NOMO-1 (cell line): ENCODE data around the gene TAS2R1.

Experiments
- DNase-seq, 2 experiments: peaks; one replicate each; lab custom pipeline; 2025; ENCODE audit not compliant: unreplicated experiment in 2 of 2; lab: John Stamatoyannopoulos, UW

The TAS2R1 gene, protein sequence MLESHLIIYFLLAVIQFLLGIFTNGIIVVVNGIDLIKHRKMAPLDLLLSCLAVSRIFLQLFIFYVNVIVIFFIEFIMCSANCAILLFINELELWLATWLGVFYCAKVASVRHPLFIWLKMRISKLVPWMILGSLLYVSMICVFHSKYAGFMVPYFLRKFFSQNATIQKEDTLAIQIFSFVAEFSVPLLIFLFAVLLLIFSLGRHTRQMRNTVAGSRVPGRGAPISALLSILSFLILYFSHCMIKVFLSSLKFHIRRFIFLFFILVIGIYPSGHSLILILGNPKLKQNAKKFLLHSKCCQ

DNA sequence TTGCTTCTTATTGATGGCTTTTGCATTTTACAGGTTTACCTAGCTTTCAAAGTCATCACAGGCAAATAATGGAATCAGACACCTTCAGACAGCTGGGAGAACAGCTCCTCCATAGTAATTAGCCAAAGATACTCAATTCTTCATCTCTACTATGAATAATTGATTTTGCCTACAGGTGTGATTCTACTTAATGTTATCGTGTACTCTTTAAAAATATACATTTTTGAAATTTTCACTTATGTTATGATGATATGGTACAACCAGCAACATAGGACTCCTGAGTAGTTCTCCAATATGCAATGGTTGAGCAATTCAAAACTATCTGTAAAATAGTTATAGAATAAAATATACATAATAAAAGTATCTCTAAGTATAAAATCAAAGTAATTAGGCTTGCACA is at the start of gene TAS2R1:
Gene TAS2R1, minus strand, starts transcription at position 101 of the 400 bp plus-strand sequence. CDS start 319 bp downstream, outside the sequence.
- no peak for DNase-seq

DNA sequence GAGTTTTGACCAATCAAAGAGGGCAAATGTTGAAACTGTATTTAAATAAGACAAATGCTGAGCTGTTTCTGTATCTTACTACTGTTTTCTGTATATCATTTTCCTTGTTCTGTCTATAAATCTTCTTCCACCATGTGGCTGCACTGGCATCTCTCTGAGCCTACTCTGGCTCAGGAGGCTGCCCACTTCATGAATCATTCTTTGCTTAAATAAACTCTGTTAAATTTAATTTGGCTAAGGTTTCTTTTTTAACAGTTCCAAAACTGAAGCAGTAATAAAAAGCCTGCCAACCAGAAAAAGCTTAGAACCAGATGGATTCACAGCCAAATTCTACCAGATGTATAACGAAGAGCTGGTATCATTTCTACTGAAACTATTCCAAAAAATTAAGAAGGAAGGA is 40.2 kb upstream of the TAS2R1 start:
- no peak for DNase-seq

DNA sequence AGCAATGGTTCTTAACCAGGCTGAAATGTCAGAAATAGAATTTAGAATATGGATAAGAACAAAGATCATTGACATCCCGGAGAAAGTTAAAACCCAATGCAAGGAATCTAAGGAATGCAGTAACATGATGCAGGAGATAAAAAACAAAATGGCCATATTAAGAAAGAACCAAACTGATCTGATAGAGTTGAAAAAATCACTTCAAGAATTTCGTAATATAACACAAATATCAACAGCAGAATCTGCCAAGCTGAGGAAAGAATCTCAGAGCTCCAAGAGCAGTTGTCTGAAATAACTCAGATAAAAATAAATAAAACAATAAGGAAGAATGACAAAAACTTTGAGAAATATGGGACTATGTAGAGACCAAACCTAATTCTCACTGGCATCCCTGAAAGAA is 37.8 kb upstream of the TAS2R1 start:
- no peak for DNase-seq

DNA sequence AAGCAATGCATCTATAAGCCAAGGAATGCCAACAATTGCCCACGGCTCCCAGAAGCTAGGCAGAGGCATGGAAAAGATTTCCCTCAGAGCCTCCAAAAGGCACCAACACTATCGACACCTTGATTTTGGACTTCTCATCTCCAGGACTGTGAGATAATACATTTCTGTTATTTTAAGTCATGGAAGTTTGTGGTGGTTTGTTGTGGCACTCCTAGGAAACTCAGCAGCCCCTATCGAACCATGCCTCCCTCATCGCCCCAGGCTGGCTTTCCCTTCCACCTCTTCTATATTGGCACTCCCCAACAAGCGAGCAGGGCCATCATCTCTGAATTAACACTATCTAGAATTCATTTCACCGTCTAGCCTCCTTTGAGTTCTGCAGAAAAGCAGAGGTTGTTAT is 33.7 kb upstream of the TAS2R1 start:
- DNase-seq = no peak

DNA sequence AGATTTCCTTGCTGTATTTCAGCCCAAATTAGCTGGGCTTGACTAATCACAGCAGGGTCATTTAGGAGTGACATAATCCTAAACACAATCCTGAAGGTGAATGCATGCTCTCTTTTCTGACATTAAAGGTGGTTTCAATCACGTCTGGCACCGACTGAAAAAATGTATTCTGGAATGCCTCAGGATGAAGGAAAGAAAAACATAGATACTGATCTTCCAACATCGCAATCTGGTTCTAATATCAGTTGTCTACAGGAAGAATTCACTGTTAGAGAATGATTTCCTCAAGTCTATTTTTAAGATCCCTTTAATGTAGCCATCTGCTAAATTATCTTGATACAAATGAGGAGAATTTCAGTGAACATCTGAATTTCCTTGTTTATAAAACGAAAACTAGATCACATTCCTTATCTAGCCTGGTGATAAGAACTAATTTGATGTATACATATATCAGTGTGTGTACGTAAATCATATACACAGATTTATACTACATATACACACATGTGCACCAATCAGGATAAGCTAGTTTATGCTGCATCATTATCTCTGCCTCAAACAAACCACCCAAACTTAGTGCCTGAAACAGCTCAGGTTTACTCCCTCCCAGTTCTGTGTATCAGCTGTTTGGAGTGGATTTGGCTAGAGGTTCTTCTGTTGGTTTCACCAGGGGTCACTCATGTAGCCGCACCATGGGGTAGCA is 31.3 kb upstream of the TAS2R1 start:
- DNase-seq = no peak

DNA sequence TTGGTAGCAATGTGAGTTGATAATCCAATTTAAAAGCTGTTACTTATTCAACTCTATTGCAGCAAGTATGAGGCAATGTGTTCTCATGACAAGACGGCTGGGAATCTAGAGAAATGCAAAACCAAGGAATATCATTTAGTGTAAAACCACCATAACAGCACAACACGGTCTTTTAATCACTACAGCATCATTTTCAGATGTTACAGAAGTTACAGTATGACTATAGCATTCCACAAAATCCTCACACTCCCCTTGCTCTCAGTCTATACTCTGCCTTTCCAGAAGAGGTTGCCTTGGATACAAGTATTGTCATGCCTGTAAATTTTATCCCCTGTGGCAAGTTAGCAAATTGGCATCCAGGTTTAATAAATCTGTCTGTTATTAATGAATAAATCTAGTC is 28.6 kb upstream of the TAS2R1 start:
- DNase-seq = no peak

DNA sequence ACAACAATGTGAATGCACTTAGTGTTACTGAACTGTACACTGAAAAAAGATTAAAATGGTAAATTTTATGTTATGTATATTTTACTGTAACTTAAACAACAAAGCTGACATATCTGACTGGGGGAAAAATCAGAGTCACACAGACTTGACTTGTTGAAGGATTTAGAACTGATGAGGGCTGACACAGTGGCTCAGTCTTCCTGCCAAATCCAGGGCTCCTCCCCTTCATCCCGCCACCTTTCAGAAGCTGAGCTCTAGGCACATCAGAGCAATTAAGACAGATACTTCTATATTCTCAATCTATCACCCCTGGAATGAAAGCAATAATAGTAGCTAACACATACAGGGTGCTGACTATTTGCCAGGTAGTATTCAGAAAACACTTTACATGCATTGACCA is 27.7 kb upstream of the TAS2R1 start:
- no peak for DNase-seq

DNA sequence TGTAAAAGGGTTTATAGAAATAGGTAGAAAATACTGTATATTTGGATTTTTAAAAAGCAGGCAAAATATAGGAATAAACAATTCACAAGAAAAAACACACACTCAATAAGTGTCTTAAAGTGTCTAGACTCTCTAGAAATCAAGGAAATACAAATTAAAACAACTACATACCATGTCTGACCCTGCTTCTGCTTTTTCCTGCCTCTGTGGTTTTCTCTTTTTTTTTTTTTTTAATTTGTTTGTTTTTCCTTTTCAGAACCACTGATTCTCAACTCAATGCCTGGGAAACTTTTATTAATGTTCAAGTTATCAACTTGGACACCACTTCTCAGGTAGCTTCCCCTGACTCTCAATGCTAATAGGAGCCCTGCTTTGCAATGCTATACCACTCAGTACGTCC is 25.5 kb upstream of the TAS2R1 start:
- DNase-seq = no peak

DNA sequence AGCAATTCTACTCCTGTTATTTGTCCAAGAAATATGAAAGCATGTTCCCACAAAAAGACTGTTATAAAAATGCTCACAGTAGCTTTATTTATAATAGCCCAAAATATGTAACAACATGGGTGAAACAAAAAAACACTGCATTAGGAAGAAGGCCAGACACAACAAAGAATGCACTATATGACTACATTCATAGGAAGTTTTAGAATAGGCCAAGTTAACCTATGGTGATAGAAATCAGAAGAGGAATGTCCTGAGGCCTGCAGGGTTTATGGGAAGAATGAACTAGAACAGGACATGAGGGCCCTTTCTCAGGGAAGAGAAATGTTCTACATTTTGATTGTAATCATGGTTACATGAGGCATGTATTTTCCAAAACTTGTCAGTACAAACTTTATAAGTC is 24.7 kb upstream of the TAS2R1 start:
- DNase-seq = no peak

DNA sequence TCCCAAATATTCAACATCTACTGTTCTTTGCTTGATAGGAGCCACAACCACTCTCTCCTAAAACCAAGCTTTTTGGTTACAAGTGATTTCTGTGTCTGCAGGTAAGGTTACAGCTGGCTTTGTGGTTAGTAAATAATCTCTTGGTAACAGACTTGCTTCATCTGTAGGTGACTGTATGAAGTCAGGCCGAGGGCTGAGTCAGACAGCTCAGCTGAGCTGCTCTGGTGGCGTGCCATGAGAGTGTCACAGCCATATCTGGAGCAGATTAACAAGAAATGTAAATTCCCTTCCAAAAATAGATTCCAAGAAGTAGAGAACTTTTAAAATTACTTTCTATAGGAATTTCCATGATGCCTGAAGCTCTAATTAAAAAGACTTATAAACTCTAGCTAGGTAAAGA is 23.7 kb upstream of the TAS2R1 start:
- DNase-seq = no peak

DNA sequence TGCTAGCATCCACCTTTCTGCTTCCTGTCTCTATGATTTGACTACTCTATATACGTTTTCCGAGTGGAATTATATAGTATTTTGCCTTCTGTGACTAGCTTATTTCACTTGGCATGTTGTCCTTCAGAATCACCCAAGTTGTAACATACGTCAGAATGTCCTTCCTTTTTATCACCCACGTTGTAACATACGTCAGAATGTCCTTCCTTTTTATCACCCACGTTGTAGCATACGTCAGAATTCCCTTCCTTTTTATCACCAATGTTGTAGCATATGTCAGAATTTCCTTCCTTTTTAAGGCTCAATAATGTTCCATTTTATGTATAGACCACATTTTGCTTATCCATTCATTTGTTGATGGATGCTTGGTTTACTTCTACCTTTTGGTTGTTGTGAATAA is 22.9 kb upstream of the TAS2R1 start:
- no peak for DNase-seq

DNA sequence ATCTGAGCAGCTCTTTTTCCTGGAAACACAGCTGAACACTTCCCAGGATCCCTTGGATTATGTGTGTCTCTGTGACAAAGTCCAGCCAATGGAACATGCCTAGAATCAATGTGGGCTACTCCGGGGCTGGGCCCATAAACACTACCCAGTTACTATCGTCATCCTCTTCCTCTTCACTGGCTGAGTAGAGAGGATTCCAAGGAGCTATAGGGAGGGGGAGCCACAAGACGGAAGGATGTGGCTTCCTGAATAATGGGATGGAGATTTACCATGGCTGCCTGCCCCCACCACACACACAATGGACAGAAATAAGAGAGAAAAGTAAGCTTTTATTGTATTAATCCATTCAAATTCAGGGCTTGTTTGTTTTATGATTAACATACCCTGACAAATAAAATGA is 22.1 kb upstream of the TAS2R1 start:
- no peak for DNase-seq

DNA sequence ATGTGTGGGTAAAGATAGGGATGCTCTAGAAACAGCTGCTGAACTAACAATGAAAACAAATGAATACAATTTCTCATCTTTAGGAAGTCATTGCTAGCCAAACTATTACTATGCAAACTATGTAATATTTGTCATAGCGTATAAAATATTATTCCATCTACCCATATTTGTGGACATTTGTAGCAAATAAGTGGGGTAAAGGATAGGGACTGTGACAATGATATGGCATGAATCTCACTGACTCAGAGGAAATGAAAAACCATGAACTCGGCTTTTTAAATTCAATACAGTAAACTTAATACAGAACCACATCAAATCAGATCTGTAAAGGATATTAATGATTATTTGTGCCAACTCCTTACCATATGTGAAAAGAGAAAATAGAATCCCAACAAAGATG is 16.7 kb upstream of the TAS2R1 start:
- DNase-seq = no peak

DNA sequence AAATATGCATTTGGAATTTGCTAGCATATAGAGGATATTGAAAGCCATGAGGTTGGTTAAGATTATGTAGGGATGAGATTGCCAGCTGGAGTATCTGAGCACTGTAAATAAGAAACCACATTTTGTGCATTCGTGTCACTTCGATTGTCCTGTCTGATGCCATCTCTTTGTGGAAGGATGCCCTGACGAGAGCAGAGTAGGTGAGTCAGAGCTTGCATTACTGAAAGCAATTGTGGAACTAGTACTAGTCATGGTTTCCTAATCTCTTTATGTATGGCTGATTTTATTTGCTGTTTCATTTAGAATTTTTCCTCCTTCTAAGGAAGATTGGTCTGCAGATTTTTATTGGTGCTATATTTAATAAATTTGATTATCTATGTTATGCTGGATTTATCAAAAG is 14.5 kb upstream of the TAS2R1 start:
- DNase-seq = no peak

DNA sequence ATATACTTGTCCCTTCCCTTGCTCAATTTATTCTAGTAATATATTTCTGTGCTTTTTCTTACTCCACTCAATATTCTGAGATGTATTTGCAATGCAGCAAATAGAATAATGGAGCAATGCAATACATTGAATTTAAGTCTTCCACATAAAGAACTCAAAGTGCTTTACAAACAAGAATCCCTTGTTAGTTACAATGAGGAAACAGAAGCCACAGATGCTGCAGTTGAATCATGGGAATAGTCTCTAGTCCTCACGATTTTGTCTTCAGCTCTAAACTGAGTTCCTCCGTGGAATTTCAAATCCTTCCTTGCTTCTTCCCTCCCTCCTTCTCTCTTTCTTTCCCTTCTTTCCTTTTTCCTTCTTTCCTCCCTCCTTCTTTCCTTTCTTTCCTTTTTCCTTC is 12.5 kb upstream of the TAS2R1 start:
- no peak for DNase-seq

DNA sequence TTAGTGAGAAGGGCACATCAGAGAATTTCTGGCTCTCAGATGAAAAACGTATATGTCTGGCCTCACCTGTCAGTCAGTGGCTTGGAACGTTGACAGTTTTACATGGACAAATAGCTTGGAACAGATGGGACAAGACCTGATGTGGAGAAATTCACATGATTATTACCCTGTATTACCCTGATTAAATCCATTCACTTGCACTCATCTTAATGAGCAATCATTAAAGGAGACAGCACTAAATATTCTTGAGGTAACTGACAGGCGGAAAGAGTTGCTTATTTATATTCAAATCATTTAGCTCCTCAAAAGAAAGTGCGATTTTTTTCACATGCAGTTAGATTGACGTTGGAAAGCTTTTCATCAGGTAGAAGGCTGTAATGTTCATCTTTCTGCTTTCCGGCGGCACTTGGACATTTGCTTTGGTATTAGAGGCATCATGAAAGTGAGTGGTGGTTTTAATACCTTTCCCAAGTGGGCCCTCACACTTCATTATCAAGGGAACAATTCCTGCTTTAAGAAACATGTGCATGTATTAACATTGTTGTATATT is 11.7 kb upstream of the TAS2R1 start:
- DNase-seq = no peak

DNA sequence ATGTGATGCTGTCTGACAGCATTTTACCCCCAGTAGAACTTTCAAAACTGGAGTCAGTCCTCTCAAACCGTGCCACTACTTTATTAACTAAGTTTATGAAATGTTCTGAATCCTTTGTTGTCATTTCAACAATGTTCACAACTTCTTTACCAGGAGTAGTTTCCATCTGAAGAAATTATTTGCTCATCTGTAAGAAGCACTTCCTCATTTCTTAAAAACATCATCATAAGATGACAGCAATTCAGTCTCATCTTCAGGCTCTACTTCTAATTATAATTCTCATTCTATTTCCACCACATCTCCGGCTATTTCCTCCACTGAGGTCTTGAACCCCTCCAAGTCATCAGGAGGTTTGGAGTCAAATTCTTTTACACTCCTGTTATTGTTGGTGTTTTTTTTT is 2.3 kb upstream of the TAS2R1 start:
- DNase-seq = peak in 1 of 2 experiments; percentile 9

DNA sequence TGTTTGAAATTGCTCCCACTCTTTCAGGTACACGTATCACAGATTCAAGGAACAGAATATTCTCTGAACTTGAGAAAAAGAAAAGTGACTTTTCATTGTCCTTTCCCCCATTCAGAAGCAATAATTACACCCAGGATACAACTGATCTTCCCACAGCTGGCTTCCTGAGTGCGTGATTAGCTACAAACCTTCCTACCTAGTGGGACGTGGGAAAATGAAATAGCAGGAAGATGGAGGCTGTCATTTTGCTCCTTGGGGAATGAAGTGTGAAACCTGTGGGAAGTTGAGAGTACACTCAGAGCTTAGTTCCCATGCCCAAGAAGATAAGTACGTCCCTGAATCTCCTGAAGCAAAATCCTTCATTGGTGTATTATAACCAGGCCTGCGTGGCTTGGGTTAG is 2.6 kb downstream of the TAS2R1 start:
- DNase-seq = no peak

DNA sequence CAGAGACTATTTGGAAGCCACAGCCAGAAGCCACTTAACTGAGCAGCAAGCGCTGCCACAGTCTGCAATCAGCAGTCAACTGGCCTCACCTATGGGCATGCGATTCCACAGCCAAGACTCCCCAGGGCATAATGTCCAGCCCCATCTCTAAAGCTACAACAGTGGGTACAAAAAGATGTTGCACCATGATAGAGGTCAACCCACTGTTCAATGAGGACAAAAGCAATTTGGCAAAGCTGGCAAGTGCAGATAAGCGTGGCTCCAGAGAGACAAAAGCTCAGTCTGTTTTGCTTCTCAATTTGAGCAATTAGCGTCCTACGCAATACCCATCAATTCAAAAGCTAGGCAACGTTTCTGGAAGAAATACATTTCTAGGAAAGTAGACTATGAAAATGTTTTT is 3.2 kb downstream of the TAS2R1 start:
- no peak for DNase-seq

DNA sequence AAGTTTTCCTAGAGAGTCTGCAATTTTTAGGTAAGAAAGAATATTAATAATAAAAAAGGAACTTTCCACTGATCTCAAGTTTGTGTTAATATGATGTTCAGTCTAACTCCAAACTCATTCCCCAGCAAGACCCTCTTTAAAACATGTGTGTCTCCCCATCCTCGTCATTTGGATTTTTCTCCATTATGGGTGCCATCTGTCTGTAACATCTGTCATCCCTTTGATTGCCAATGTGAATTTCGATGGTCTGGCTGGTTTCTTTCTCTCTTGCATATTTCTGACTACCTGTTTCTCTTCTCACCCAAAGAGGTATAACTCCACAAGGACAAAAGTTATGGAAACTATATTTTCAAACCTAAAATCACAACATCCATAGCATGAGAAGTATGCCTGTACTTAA is 4.4 kb downstream of the TAS2R1 start:
- no peak for DNase-seq

DNA sequence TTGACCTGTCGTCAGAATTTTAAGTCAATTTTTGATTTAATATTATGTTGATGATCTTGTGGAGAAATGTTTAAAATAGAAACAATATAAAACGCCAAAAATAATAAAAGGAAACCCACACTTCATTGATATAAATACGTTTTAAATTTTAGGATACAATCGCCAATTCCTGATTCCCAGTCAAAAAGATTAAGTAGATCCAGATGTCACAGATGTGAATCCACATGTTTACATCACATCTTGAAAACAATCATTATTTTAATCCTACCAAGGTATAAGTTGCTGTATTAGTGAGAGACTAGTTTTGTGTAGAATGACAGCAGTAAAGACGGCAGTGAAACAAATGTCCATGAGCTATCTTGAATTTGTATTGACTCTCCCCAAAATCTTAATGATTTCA is 4.9 kb downstream of the TAS2R1 start:
- DNase-seq = no peak

DNA sequence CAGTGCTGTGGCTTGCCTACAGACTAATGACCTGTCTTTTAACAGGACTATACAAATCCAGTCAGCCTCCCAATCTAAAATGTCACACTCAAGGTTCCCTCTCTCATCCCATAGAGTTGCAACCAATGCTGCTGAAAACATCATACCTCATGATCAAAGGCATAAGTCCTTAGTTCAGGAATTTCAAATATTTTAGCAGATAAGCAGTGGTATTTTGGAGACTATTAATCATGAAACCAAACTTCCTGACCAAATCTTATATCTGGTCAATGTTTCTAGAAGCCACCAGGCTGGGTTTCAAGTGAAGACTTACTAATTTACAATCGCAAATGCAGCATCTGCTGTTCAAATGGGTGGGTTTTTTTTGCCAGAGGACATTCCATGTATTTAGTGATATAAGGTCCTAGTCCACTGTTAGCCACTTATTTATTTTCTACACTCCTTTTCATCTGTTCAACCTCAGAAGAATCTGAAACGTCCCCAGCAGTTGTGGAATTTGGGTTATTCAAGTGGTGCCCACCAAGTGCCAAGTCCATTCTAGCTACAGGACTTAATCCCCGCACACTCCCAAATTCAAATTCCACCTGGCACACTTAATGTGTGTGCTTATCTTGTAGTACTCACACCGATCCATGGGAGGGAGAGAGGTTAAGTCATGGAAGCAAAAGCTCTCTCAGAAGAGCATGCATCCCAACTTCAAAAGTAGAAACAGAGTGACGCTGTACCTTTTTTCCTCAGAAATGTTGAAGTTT is 5.8 kb downstream of the TAS2R1 start:
- DNase-seq = no peak
